ENCODE measurements around the gene SDS.

DNA sequence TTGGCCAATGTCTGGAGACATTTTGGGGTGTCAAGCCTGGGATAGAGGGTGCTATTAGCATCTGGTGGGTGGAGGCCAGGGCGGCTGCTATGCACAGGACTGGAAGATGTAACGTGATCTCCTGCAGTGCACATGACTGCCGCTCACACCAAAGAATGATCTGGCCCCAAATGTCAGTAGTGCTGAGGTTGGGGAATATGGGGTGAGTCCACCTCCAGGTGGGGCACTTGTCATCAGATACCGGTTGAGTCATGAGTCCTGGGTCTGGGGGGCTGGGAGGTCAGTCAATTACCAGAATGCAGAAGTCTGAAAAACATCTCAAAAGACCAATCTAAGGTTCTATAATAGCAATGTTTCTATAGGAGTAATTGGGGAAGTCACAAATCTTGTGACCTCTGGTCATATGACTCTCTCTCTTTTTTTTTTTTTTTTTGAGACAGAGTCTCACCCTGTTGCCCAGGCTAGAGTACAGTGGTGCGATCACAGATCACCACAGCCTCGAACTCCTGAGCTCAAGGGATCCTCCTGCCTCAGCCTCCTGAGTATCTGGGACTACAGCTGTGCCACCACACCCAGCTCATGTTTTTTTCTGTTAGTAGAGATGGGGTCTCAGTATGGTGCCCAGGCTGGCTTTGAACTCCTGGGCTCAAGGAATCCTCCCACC is 12.5 kb upstream of the SDS start:
- TF ChIP-seq, protein P1, sequence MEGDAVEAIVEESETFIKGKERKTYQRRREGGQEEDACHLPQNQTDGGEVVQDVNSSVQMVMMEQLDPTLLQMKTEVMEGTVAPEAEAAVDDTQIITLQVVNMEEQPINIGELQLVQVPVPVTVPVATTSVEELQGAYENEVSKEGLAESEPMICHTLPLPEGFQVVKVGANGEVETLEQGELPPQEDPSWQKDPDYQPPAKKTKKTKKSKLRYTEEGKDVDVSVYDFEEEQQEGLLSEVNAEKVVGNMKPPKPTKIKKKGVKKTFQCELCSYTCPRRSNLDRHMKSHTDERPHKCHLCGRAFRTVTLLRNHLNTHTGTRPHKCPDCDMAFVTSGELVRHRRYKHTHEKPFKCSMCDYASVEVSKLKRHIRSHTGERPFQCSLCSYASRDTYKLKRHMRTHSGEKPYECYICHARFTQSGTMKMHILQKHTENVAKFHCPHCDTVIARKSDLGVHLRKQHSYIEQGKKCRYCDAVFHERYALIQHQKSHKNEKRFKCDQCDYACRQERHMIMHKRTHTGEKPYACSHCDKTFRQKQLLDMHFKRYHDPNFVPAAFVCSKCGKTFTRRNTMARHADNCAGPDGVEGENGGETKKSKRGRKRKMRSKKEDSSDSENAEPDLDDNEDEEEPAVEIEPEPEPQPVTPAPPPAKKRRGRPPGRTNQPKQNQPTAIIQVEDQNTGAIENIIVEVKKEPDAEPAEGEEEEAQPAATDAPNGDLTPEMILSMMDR (IDR thresholded peaks at IDR 0.05) = no peak
- TF ChIP-seq ZFX (IDR thresholded peaks at IDR 0.05; ENCODE audit: borderline replicate concordance) = no peak

Measured in 22Rv1 (cell line).